ENCODE data around the gene P2RX5. TPM values are rescaled to one million over a fixed set of nuclear protein-coding genes. Genes with fewer than 3 reads are reported as not detected.

The P2RX5 gene
- polyA plus RNA-seq, 3 donors from 2014 or later, result 5.9 to 8.9 (median 8.4) TPM

GRCh38 chr17:3627769-3628167, 68.2 kb downstream of the P2RX5 start:
- Mint-ChIP-seq H3K4me3 (no peak overlapping the region), H3K4me1 (no peaks in the 10 kb centered on the region), H3K27ac (no peak overlapping the region), H3K27me3 (ENCODE audit: low read depth in 3 of 3) (peaks cover 0 to 3% (median 0%) of the 10 kb centered on the region in 3 donors), H3K36me3 (peaks cover 15 to 31% (median 21%) of the 10 kb centered on the region in 3 donors), H3K9me3 (no peaks in the 10 kb centered on the region)
- DNase-seq, result no peak

- Mint-ChIP-seq H3K27ac (peak overlapping the region in 1 of 6 donors; percentile 42), H3K9me3 (no peaks in the 10 kb centered on the region), H3K27me3 (ENCODE audit: low read depth in 3 of 3) (peaks cover 0 to 3% (median 0%) of the 10 kb centered on the region in 3 donors), H3K4me1 (no peaks in the 10 kb centered on the region), H3K36me3 (peaks cover 15 to 31% (median 21%) of the 10 kb centered on the region in 3 donors), H3K4me3 (no peak overlapping the region)
- no peak for DNase-seq
Measured at GRCh38 chr17:3626831-3627768, 68.9 kb downstream of the P2RX5 start.

Other genes with a start within 250 kb of the P2RX5 start
- not detected for gene SPATA22, start 224.3 kb downstream of the P2RX5 start, polyA plus RNA-seq
- not detected for gene ASPA, start 220.2 kb downstream of the P2RX5 start, polyA plus RNA-seq
- gene TRPV3, start 138.3 kb downstream of the P2RX5 start, polyA plus RNA-seq, result 1 to 10 TPM in 1 of 3 donors, under 1 TPM in 2; 0.05 to 1.3 (median 0.39) TPM
- 1 to 10 TPM in 1 of 3 donors, under 1 TPM in 1, not detected in 1; 0.08 to 1.1 TPM for gene TRPV1, start 86.7 kb downstream of the P2RX5 start, polyA plus RNA-seq
- 1 to 10 TPM; 2.6 to 8.1 (median 6.4) TPM for gene SHPK, start 59.9 kb downstream of the P2RX5 start, polyA plus RNA-seq
- gene CTNS, start 59.4 kb downstream of the P2RX5 start, polyA plus RNA-seq, result 10 to 100 TPM in 1 of 3 donors, 1 to 10 TPM in 2; 6.0 to 12.7 (median 7.2) TPM
- gene TAX1BP3, start 27.6 kb downstream of the P2RX5 start, polyA plus RNA-seq, result 10 to 100 TPM; 36.1 to 49.2 (median 41.5) TPM
- gene EMC6, start 27.3 kb downstream of the P2RX5 start, polyA plus RNA-seq, result 100 to 1,000 TPM; 104 to 137 (median 135) TPM
- gene HASPIN, start 27.7 kb upstream of the P2RX5 start, polyA plus RNA-seq, result under 1 TPM in 2 of 3 donors, not detected in 1; 0.20 to 0.47 TPM
- gene ITGAE, start 105.0 kb upstream of the P2RX5 start, polyA plus RNA-seq, result 10 to 100 TPM; 68.2 to 81.9 (median 81.8) TPM
- gene NCBP3, start 150.1 kb upstream of the P2RX5 start, polyA plus RNA-seq, result 10 to 100 TPM in 2 of 3 donors, 1 to 10 TPM in 1; 5.7 to 18.3 (median 11.5) TPM
- under 1 TPM in 1 of 3 donors, not detected in 2; 0.08 TPM for gene CAMKK1, start 196.9 kb upstream of the P2RX5 start, polyA plus RNA-seq
- under 1 TPM in 1 of 3 donors, not detected in 2; 0.33 TPM for gene P2RX1, start 220.3 kb upstream of the P2RX5 start, polyA plus RNA-seq